Calu3 (cell line): ENCODE data around the gene APOL2. TPM values are rescaled to one million over a fixed set of nuclear protein-coding genes. Genes with fewer than 3 reads are reported as not detected.

ENCODE experiments used
- BruUV-seq: library from RNA; stranded (reverse); fragments of 400-500 nt; replicated peaks from 2 replicates; lab custom pipeline; 2021; lab: Mats Ljungman, UMichigan
- CTCF ChIA-PET: fragments of 300-600 bp; sonication (Branson Sonifier 250); formaldehyde crosslinking; loops from one replicate; lab custom pipeline; 2022; ENCODE audit warnings: antibody characterized with exemption; lab: Charles Lee
- DNase-seq: peaks from one replicate; pipeline ENCODE4 v3.0.0; 2022
- H3K27ac Mint-ChIP-seq: one replicate; pipeline ENCODE4 v1.8.0; 2022; ENCODE audit warnings: mixed read lengths; ENCODE audit not compliant: unreplicated experiment
- H3K27me3 Mint-ChIP-seq: one replicate; pipeline ENCODE4 v1.8.0; 2022; ENCODE audit warnings: mixed read lengths; ENCODE audit not compliant: unreplicated experiment
- H3K36me3 Mint-ChIP-seq: one replicate; pipeline ENCODE4 v1.8.0; 2022; ENCODE audit warnings: mild to moderate bottlenecking, moderate library complexity, mixed read lengths; ENCODE audit not compliant: insufficient read depth, unreplicated experiment
- H3K4me1 Mint-ChIP-seq: one replicate; pipeline ENCODE4 v1.8.0; 2022; ENCODE audit warnings: mild to moderate bottlenecking, low read depth, mixed read lengths; ENCODE audit not compliant: unreplicated experiment
- H3K4me3 Mint-ChIP-seq: one replicate; pipeline ENCODE4 v1.8.0; 2022; ENCODE audit warnings: mild to moderate bottlenecking, low read depth, moderate library complexity, mixed read lengths; ENCODE audit not compliant: unreplicated experiment
- H3K9me3 Mint-ChIP-seq: one replicate; pipeline ENCODE4 v1.8.0; 2022; ENCODE audit warnings: low read depth, mixed read lengths; ENCODE audit not compliant: unreplicated experiment
- CTCF ChIP-seq: fragments of 200-600 bp; IDR thresholded peaks from one replicate; pipeline ENCODE4 v1.8.0; 2022; ENCODE audit warnings: antibody characterized with exemption; ENCODE audit not compliant: unreplicated experiment
- intact Hi-C: fragments of 100-400 bp; cut with micrococcal nuclease; formaldehyde crosslinking; loops from one replicate; pipeline ENCODE4 v1.10.0; 2022; ENCODE audit not compliant: unreplicated experiment
- total RNA-seq: library from RNA; stranded (reverse); gene quantifications from 2 replicates; pipeline ENCODE4 v1.2.3, GENCODE V29; 2022

APOL2 gene
- total RNA-seq, 1 experiment from 2014 or later: 90.1 TPM

GRCh38 chr22:36244522-36245391 lies 5.4 kb upstream of the APOL2 start:
- CTCF ChIA-PET: interaction anchor here (0.6 to 1.2 kb wide), 2 partner anchors 9 to 10 kb away, joined by 3 read pairs; no protein-coding TSS in a partner anchor
- TF ChIP-seq CTCF: no peak
- DNase-seq: no peak
- no peaks in the 10 kb centered on the region for H3K27me3 Mint-ChIP-seq
- no TSS peak for BruUV-seq
- no peak overlapping the region for H3K4me3 Mint-ChIP-seq
- no peak overlapping the region for H3K27ac Mint-ChIP-seq
- intact Hi-C loops: loop anchor here (5.0 kb wide), 1 partner anchor 283 kb away; the partner anchor contains the start of gene EIF3D
- H3K4me1 Mint-ChIP-seq: peaks cover 70% of the 10 kb centered on the region
- peaks cover 11% of the 10 kb centered on the region for H3K36me3 Mint-ChIP-seq
- peaks cover 7% of the 10 kb centered on the region for H3K9me3 Mint-ChIP-seq

DNA sequence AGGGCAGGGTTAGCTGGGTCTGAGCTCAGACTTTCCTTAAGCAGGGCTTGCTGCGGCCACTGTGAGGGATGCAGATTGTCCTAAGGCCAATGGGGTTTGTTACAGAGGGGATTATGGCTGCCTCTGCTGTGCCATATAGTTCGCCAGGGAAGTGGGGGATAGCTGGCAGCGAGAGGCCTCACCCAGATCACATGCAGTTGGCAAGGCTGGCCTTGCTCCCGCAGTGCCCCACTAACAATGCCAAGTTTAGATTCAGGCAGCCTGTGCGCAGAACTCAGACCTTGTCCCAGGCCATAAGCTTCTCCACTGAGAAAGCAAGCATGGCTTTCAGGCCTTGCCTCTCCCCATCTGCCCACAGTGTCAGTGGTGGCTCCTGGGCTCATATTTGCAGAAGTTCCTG lies 4.7 kb upstream of the APOL2 start:
- peaks cover 7% of the 10 kb centered on the region for H3K9me3 Mint-ChIP-seq
- intact Hi-C loops: loop anchor here (5.0 kb wide), 1 partner anchor 283 kb away; the partner anchor contains the start of gene EIF3D
- H3K36me3 Mint-ChIP-seq: peaks cover 19% of the 10 kb centered on the region
- peaks cover 68% of the 10 kb centered on the region for H3K4me1 Mint-ChIP-seq
- no TSS peak for BruUV-seq
- no peak overlapping the region for H3K4me3 Mint-ChIP-seq
- no peaks in the 10 kb centered on the region for H3K27me3 Mint-ChIP-seq
- H3K27ac Mint-ChIP-seq: no peak overlapping the region
- DNase-seq: no peak
- CTCF ChIA-PET: interaction anchor here (0.6 to 1.2 kb wide), 2 partner anchors 8 to 11 kb away, joined by 3 read pairs; no protein-coding TSS in a partner anchor
- TF ChIP-seq CTCF: no peak

- Mint-ChIP-seq H3K4me1 (peaks cover 66% of the 10 kb centered on the region), H3K9me3 (peaks cover 4% of the 10 kb centered on the region), H3K36me3 (peaks cover 57% of the 10 kb centered on the region), H3K27ac (peak overlapping the region; percentile 95), H3K4me3 (peak overlapping the region; percentile 97), H3K27me3 (no peaks in the 10 kb centered on the region)
- intact Hi-C loops: loop anchor here (2.0 kb wide), 1 partner anchor 14 kb away; the partner anchor contains the start of gene APOL1
- no peak for DNase-seq
- TF ChIP-seq CTCF: no peak
- CTCF ChIA-PET: interaction anchor here (0.9 to 4.3 kb wide), 5 partner anchors 13 to 44 kb away, joined by 3 to 63 read pairs (median 4); partner anchors contain the start of gene APOL1
- BruUV-seq: no TSS peak
Observed at GRCh38 chr22:36239150-36239400, 252 bp downstream of the APOL2 start.

- no peak for TF ChIP-seq CTCF
- TSS peak; percentile 39 for BruUV-seq
- no peaks in the 10 kb centered on the region for H3K27me3 Mint-ChIP-seq
- H3K27ac Mint-ChIP-seq: peak overlapping the region; percentile 95
- H3K4me1 Mint-ChIP-seq: peaks cover 68% of the 10 kb centered on the region
- H3K9me3 Mint-ChIP-seq: peaks cover 4% of the 10 kb centered on the region
- H3K36me3 Mint-ChIP-seq: peaks cover 60% of the 10 kb centered on the region
- H3K4me3 Mint-ChIP-seq: peak overlapping the region; percentile 97
- DNase-seq: no peak
- CTCF ChIA-PET: interaction anchor here (0.9 to 4.3 kb wide), 5 partner anchors 13 to 48 kb away, joined by 3 to 63 read pairs (median 4); partner anchors contain the start of gene APOL1
- intact Hi-C loops: loop anchor here (2.0 kb wide), 1 partner anchor 14 kb away; the partner anchor contains the start of gene APOL1
Observed at GRCh38 chr22:36238373-36239149, 766 bp downstream of the APOL2 start.
